Stimulated activated CD8-positive, alpha-beta memory T cell treated with anti-CD3 and anti-CD28 coated beads, Interleukin-15, amount 100 ng/mL, for 24 hours (primary cell): ENCODE data around the gene ZNF581.

ENCODE experiments used
- DNase-seq: peaks from one replicate; pipeline ENCODE4 v3.0.0-alpha.2; 2020; ENCODE audit warnings: low read depth

Gene ZNF581

GRCh38 chr19:55693336-55693974 is 50.0 kb downstream of the ZNF581 start:
- DNase-seq: no peak

GRCh38 chr19:55694241-55694655 is 50.8 kb downstream of the ZNF581 start:
- DNase-seq: no peak

GRCh38 chr19:55694656-55695491 is 51.4 kb downstream of the ZNF581 start:
- DNase-seq: no peak
